Measurements from ENCODE around the gene OR10AD1. TPM values are rescaled to one million over a fixed set of nuclear protein-coding genes. Genes with fewer than 3 reads are reported as not detected.

The OR10AD1 gene
- total RNA-seq, 3 donors from 2014 or later (not counting 1 experiment from before 2014, with no cell fraction given) = not detected

Other genes starting within 250 kb of the OR10AD1 start
- 10 to 100 TPM; 19.1 to 26.2 (median 22.5) TPM for gene TMEM106C, start 239.7 kb downstream of the OR10AD1 start, total RNA-seq
- gene COL2A1, start 198.8 kb downstream of the OR10AD1 start, total RNA-seq = not detected
- 10 to 100 TPM; 35.6 to 39.6 (median 36.8) TPM for gene SENP1, start 97.2 kb downstream of the OR10AD1 start, total RNA-seq
- gene PFKM, start 83.9 kb downstream of the OR10AD1 start, total RNA-seq = 10 to 100 TPM in 1 of 3 donors, 1 to 10 TPM in 2; 6.2 to 13.5 (median 6.4) TPM
- 10 to 100 TPM; 62.9 to 73.8 (median 71.3) TPM for gene ASB8, start 45.8 kb downstream of the OR10AD1 start, total RNA-seq
- 1 to 10 TPM; 3.0 to 6.2 (median 4.2) TPM for gene CCDC184, start 19.6 kb downstream of the OR10AD1 start, total RNA-seq
- gene ZNF641, start 147.6 kb upstream of the OR10AD1 start, total RNA-seq = 10 to 100 TPM; 44.0 to 51.4 (median 48.8) TPM